HG03025 (cell line): ENCODE results near the gene NR2F1-AS1.
"Not testable (repeated sequence)": the region's sequence is repeated elsewhere in the genome, so short reads cannot be mapped to it uniquely, and the experiment has no call there.

Source experiments
- ATAC-seq: cut with Tn5 transposase; IDR thresholded peaks from one replicate; pipeline ENCODE4 v1.9.1; 2021; ENCODE audit warnings: mild to moderate bottlenecking, moderate library complexity; ENCODE audit not compliant: unreplicated experiment, low FRiP score

The NR2F1-AS1 gene

GRCh38 chr5:93402451-93402850 lies 178.6 kb downstream of the NR2F1-AS1 start:
- ATAC-seq = no peak

DNA sequence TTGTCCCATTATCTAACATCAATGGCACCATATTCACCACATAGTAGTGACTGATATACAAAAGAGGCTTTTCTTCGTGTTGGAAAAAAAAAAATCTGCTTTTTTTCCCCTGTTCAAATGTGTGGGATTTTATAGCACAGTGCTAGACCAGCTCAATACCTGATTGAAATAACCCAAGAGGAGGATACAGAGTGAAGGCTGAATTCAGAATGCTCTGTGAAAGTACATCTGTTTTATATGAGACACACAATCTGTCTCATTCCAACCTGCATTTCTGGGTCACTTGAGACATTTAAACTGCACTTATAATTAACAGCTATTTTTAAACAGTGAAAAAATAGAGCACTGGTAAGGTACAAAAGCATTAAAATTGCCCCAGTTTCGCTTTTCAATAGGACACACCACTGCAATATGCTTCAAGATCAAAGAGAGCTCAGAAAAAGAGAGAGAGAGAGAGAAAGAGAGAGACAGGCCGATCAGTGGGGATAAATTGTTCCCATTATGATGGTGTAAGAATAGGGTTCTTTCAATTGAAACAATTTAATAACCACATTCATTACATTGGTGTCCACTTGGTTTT lies 179.3 kb downstream of the NR2F1-AS1 start:
- ATAC-seq = no peak

DNA sequence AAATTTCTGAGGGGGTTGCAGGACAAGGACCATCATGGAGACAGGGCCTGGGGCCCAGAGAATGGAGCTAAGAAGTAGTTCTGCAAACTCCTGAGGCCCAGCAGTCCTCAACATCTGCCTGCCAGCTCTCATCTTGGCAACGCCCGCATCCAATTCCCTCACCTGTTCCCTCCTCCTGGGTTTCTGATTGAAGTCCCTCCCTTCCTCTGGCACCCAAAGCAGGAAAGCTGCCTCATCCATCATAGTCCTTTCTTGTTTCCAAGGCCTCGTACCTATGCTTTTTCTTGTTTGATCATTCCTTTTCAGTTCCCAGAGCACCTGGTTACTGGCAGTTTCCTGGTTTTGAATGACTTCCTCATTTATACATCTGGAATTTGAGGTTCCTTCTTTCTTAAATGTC lies 181.3 kb downstream of the NR2F1-AS1 start:
- ATAC-seq = no peak

- no peak for ATAC-seq
Observed at GRCh38 chr5:93395971-93396379, 185.0 kb downstream of the NR2F1-AS1 start.

DNA sequence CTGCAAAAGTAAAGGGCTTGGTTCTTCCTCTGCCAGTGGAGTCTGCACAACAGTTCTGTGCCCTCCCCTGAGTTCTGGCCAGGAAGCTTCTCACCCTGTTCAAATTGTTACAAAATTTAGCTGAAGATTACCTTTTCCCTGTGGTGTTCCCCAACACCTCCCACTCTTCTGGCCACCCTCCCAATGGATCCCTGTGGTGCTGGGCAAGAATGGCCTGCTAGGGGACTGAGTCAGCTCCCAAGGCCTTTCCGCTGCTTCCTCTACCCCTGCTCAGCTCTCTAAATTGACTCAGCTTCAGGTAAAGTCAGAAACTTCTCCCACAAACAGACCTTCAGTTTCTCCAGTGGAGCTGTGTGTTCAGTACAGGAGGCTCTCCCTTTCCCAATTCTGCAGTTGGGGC lies 186.0 kb downstream of the NR2F1-AS1 start:
- ATAC-seq = no peak

- no peak for ATAC-seq
Observed at GRCh38 chr5:93394301-93394700, 186.7 kb downstream of the NR2F1-AS1 start.

- ATAC-seq = not testable (repeated sequence)
Observed at GRCh38 chr5:93391169-93391568, 189.8 kb downstream of the NR2F1-AS1 start.

- ATAC-seq = no peak
Observed at GRCh38 chr5:93385655-93386054, 195.4 kb downstream of the NR2F1-AS1 start.

GRCh38 chr5:93384995-93385394 lies 196.0 kb downstream of the NR2F1-AS1 start:
- no peak for ATAC-seq

DNA sequence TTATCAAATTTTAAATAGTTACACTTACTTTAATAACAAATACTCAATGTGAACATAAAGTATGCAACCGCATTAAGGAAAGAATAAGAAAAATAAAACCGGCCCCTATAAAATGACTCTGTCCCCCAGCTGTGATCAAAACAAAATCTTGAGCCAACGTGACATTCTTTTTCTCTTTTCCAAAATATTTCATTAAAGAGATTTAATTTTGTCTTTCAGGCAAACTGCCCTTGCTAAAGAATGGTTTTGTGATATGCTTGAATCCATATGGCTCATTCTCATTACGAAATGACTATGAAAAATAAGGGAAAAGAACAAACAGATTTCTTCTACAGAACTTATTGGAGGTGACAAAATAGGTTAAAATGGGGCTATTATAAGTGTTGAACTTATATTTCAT lies 197.0 kb downstream of the NR2F1-AS1 start:
- no peak for ATAC-seq

- ATAC-seq = no peak
Observed at GRCh38 chr5:93382188-93382825, 198.7 kb downstream of the NR2F1-AS1 start.

DNA sequence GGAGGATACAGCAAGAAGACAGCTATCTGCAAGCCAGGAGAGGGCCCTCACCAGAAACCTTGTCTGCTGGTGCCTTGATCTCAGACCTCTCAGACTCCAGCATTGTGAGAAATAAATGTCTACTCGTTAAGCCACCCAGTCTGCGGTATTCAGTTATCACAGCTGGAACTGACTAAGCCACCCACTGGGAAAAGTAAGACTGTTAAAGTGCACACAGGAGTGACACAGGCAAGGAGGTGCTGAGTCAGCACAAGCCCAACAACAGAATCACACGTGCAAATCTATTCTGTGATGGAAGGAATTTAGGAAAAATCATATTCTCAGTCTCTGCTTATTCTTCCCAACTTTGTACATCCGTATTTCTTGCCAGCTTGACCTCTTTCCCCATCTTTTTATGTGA lies 200.0 kb downstream of the NR2F1-AS1 start:
- ATAC-seq = no peak

- ATAC-seq = no peak
Observed at GRCh38 chr5:93378073-93378472, 202.9 kb downstream of the NR2F1-AS1 start.

- ATAC-seq = no peak
Observed at GRCh38 chr5:93371893-93372292, 209.1 kb downstream of the NR2F1-AS1 start.

DNA sequence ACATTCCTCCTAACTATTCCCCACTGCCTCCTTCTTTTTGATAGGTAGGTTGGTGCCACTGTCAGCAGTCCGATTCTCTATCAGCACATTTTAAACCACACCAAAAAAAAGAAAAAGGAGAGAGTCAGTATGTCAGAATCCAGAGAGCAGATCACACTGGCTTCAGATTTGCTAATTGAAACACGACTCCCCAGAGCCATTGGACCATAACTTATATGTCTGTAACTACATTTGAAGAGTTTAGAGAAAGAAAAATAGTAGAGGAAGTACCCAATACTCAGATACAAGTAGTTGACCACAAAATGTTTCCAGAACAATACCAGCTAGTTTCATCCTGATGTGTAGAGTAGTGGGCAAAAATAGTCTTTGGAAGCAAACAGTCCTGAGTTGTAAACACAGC lies 216.6 kb downstream of the NR2F1-AS1 start:
- no peak for ATAC-seq

DNA sequence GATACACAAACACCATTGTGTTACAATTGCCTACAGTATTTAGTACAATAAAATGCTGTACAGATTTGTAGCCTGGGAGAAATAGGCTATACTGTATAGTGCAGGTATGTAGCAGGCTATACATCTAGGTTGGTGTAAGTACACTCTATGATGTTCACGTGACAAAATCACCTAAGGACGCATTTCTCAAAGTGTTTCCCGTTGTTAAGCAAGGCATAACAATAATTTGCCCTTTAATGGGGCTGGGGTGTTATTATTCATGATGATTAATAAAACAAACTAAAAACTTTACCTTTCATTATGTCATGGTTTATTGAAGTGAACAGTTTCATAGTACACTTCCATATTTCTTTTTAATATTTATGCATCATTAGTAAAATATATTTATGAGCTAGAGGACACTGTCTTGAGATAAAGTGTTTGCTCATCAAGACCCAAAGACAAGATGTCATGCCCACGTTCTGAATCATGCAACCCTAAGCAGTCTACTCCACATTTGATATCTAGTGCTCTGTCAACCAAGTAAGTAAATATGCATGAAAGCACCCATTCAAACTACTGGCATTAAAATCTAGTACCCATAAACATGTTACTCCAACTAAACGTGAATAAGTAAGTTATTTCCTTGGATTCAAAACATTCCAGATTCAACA lies 220.5 kb downstream of the NR2F1-AS1 start:
- no peak for ATAC-seq

- no peak for ATAC-seq
Observed at GRCh38 chr5:93359960-93360305, 221.1 kb downstream of the NR2F1-AS1 start.
